NCI-H146 (cell line): ENCODE measurements around the gene DDX42.
"Not testable (repeated sequence)": the region's sequence is repeated elsewhere in the genome, so short reads cannot be mapped to it uniquely, and the experiment has no call there.

ENCODE experiments used
- DNase-seq: peaks from one replicate; lab custom pipeline; 2025; lab: John Stamatoyannopoulos, UW

DDX42 gene

DNA sequence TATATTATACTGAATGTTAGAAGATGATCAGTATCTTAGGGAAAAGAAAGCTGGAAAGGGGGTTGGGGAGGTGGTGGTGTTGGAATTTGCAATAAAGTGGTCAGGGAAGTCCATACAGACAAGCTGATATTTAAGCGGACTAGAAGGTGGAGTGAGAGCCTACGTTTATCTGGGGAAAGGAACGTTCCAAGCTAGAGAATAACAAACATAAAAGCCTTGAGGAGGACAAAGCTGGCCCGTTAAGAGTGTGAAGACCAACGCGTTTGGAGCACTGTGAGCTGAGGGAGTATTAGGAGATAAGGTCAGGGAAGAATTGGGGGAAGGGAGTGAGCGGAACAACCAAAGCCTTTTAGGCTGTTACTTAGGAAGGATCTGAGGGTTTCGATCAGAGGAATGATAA, 1.4 kb downstream of the DDX42 start:
- DNase-seq: no peak

DNA sequence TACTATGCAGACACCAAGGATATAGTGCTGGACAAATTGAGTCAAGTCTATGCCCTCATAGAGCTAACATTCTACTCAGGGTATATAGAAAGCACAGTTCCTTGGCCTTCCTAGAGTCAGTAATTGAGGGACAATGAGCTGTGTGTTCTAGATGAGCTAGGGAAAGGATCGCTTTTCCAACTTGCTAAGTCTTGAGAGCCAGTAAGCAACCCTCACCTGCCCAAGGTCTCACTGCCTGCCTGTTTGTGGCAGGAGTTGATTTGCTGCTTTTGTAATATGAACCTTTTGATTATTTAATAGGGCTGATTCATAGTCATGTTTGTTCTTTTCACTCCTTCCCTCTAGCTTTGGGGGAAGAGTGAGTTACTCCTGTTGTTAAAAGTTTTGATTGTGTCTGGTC, 6.5 kb downstream of the DDX42 start:
- no peak for DNase-seq

- no peak for DNase-seq
Measured at GRCh38 chr17:63780928-63781327, 7.0 kb downstream of the DDX42 start.

DNA sequence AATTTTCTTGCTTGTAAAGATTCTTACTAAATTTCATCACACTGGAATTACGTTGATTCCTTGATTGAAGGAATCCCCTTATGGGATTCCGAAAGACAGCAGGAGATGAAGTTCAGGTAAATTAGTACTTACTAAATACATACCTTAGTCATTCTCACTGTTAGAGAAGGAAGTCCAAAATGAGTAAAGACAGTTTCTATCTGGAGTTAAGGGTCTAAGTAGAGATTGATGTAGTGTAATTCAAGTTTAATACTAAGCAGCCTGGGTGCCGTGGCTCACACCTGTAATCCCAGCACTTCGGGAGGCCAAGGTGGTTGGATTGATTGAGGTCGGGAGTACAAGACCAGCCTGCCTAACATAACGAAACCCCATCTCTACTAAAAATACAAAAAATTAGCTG, 9.6 kb downstream of the DDX42 start:
- DNase-seq: no peak

- no peak for DNase-seq
Measured at GRCh38 chr17:63785556-63785955, 11.6 kb downstream of the DDX42 start.

GRCh38 chr17:63786117-63786516, 12.1 kb downstream of the DDX42 start:
- DNase-seq: no peak

- DNase-seq: no peak
Measured at GRCh38 chr17:63786971-63787711, 13.2 kb downstream of the DDX42 start.

DNA sequence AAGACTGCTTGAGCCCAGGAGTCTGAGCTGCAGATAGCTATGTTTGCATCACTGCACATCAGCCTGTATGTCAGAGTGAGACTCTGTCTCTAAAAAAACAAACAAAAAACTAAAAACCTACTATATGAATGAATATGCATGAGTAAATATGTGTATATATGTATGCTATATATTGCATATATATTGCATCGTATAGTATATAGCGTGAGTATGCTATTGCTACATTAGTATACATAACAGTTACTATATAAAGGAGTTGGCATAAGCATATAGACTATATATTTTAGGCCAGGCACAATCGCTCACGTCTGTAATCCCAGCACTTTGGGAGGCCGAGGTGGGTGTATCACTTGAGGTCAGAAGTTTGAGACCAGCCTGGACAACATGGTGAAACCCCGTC, 16.1 kb downstream of the DDX42 start:
- DNase-seq: no peak

GRCh38 chr17:63792055-63792729, 18.2 kb downstream of the DDX42 start:
- DNase-seq: no peak

GRCh38 chr17:63796375-63796774, 22.4 kb downstream of the DDX42 start:
- DNase-seq: not testable (repeated sequence)

- DNase-seq: no peak
Measured at GRCh38 chr17:63798572-63799106, 24.7 kb downstream of the DDX42 start.

- no peak for DNase-seq
Measured at GRCh38 chr17:63800783-63801182, 26.8 kb downstream of the DDX42 start.

- DNase-seq: no peak
Measured at GRCh38 chr17:63804328-63804727, 30.4 kb downstream of the DDX42 start.

GRCh38 chr17:63805591-63805990, 31.6 kb downstream of the DDX42 start:
- DNase-seq: no peak

GRCh38 chr17:63809970-63810369, 36.0 kb downstream of the DDX42 start:
- no peak for DNase-seq

DNA sequence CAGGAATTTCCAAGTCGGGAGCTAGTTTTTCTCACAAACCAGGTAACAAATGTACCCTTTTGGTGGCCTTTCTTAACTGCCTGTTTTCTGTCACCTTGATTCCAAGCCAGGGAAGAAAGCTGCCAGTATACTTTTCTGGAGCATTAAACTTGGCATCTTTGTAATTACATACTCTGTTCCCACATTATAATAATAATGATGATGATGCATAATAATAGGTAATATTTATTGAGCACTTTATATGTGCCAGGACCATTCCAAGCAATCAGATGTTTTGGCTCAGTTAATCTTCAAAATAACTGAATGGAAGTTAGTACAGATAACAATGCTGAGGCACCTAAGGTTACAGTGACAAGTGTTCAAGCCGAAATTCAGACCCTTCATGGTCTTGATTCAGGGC, 42.2 kb downstream of the DDX42 start:
- DNase-seq: no peak

DNA sequence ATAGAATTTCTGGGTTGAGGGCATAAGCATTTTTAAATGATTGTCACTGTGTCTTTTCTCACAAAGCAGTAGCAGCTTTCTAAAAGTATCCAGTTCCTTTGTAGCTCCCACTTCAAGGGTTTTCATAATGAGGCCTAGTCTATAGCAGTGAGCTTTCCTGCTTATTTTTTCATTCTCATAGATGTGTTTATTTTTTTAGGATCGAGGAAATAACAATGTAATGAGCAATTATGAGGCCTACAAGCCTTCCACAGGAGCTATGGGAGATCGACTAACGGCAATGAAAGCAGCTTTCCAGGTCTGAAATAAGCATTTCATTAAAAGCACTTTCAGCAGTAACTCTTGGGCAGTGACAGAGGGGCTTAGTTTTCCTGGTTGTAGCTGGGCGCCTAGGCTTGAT, 42.7 kb downstream of the DDX42 start:
- no peak for DNase-seq

DNA sequence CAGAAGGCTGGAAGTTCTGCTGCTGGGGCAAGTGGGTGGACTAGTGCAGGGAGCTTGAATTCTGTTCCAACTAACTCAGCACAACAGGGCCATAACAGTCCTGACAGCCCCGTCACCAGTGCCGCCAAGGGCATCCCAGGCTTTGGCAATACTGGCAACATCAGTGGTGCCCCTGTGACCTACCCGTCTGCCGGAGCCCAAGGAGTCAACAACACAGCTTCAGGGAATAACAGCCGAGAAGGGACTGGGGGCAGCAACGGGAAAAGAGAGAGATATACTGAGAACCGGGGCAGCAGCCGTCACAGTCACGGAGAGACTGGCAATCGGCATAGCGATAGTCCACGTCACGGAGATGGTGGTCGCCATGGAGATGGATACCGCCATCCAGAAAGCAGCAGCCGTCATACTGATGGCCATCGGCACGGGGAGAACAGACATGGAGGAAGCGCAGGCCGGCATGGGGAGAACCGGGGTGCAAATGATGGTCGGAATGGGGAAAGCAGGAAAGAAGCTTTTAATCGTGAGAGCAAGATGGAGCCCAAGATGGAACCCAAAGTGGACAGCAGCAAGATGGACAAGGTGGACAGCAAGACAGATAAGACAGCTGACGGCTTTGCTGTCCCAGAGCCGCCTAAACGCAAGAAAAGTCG, 43.9 kb downstream of the DDX42 start:
- no peak for DNase-seq

DNA sequence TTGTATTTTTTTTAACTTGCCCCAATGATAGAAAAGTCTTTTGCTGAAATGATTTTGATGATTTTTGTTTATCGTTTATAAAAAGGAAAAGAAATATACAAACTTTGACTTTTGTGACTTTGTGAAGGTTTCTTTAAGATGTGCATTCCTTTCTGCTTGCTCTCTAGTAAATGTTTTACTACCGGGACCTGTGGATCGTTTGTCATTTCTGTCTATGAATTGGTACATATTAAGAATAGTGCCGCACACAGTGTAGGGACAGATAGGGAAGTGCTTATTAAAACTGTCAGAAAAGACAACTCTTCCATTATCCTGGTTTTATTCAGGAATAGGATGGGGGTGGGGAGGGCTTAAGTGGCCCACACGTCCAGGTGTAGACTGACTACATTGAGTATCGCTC, 45.2 kb downstream of the DDX42 start:
- DNase-seq: no peak

DNA sequence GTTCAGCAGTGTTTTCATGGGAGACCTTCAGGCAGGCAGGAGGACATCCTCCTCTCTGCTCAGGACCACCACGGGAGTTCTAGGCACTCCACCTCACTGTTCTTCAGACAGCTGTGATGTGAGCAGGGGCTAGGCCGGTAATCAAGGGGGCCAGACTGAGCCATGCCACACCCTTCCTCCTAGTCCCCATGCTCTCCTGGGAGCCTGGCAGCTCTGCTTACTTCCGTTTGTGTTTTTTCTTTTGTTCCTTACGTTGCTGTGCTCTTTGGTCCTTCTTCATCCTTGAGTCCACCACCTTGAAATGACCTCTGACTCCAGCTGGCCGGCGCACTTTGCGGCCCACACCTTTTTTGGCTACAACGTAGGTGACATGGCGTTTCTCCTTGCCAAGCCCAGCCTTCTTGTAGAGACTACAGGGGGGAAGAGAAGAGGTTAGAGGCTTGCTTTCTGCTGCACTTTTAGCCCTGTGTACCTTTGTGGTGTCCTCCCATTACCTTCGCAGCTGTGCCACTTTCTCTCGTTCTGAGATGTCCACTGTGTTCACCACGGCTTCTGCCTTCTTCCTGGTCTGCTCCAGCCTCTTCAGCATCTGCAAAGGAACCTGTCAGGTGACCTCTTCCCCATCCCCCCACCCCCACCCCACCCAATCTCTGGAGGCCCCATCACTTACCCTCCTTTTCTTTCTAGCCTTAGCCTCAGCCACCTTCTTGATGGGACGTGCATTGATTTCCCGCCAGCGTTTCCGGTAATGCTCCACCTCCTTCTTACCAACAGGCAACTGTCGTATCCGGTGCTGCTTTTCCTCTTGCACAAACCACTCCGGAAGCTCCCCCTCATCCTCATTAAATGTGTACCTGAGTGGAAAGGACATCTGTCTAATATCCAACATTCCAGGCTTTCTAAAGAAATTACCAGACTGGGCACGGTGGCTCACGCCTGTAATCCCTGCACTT, 45.9 kb downstream of the DDX42 start:
- DNase-seq: no peak

DNA sequence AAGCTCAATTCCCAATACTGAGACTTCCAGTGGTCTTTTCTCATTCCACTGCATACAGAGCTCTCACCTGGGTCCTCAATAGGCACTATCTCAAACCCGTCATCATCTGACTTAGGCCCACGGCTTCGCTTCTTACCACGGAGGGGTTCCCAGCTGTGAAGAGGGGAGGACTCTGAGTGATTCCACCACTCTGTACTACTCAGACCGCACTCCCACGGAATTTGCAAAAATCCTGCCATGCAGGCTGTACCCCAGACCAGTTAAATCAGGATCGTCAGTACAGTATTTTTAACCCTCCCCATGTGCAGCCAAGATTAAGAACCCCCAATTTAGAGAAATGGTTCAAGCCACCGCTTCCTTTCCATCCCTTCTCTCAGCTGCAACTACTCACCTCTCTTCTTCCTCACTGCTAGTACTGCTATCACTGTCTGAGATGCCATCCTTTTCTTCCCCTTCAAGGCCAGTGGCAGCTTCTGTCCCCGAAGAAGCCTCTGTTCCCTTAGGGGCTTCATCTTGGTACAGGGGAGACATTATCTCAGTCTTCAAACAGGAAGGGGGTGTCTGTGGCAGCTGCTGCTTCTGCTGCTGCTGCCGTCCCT, 47.1 kb downstream of the DDX42 start:
- DNase-seq: no peak
